GM18498 (cell line): ENCODE measurements around the gene MFAP4.

ENCODE experiments used
- ATAC-seq: cut with Tn5 transposase; IDR thresholded peaks from one replicate; pipeline ENCODE4 v1.9.1; 2021; ENCODE audit warnings: mild to moderate bottlenecking, moderate library complexity; ENCODE audit not compliant: unreplicated experiment

MFAP4 gene

DNA sequence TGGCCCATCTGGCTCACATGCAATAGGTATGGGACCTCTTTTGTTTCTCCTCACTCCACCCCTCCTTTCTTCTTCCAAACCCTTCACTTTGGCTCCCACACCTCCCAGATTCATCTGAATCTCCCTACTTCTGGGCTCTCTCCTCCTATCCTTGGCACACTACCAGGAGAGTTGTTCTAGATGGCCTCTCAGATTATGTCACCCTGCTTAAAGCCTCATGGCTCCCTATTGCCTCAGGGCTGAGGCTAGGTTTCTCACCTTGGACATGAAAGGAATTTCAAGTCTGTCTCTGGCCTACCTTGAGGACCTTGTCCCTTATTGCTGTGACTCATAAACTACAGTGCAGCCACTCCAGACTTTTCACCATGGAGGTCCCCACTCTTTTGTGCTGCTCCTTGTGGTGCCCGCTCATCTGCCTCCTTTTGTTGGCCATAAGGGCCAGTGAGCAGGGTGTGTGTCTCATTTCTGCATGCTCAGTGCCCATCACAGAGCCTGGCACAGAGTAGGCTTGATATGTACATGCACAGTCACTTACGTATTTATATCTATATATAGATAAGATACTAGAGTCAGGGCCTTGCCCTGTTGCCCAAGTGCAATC is 1.0 kb upstream of the MFAP4 start:
- no peak for ATAC-seq

DNA sequence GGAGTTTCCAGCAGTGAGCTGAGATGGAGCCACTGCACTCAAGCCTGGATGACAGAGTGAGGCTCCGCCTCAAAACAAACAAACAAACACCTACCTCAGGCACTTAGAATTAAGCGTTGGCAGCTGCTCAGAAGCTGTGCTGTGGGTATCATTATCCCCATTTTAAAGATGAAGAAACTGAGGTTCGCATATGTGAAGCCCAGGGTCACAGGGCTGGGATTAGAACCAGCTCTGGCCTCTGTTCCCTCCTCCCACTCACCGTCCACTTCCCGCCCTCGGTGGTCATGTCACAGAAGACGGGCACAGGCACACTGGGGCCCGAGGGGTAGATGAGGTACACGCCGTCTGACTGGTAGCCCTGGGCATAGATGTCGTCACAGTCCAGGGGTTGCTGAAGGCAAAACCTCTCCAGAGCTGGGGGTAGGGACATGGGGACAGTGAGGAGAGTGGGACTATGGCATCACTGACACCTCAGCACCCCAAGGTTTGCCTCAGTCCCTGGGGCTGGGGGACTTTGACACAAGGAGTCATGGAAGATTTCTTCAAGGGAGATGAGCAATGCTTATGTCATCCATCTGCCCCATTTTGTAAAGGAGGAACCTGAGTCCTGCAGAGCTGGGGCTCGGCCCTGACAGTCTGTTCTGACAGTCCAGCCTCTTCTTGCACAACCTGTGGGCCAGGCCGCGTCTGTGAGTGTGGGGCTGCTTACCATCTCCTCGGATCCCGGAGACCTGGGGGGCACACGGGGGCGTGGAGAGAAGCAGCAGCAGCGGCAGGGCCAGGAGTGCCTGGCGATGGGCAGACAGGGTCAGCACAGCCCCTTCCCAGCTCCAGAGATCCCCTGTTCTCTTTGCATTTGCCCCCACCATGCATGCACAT is 700 bp downstream of the MFAP4 start:
- ATAC-seq, result no peak

DNA sequence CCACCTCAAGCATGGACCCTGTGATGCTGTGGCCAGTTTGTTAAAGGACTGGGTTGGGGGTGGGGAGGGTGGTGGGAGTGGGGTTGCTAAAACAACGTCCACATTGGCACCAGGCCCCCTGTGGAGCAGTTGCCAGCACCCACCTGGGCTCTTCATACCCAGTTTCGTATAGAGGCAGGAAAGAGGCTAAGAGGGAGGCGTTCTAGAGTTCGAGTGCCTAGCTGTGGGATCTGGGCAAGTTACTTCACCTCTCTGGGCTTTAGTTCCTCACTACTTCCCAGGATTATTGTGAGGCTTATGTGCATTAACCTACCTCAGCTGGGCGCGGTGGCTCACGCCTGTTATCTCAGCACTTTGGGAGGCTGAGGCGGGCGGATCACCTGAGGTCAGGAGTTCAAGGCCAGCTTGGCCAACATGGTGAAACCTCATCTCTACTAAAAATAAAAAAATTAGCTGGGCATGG is 1.4 kb downstream of the MFAP4 start:
- ATAC-seq, result no peak

DNA sequence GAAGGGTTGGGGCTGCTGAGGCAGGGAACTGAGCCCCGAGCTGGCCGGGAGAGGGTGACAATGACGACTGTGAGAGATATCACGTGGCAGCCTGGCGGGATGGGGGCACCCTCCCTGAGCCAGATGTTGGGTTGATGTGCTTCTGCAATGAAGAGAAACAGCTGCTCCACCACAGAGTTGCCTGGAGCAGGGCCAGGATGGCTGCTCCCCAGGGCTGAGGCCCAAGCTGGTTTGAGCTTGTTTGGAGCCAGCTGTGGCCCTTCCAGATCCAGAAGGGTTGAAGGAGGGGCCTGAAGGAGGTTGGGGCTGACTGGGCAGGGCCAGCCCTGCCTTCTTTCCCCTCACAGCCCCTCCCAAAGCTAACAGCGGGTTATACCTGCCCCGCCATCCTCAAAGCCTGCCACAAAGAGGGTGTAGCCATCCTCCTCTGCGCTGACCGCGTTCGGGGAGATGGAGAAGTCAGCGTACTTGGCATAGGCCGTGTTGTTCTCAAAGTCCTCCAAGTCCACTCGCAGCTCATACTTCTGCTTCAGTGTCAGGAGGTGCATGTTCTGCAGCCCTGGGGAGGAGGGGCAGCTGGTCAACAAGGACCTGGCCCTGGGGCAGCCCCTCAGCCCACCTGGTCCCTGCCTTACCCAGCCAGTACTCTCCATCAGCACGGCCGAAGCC is 2.1 kb downstream of the MFAP4 start:
- ATAC-seq, result no peak

DNA sequence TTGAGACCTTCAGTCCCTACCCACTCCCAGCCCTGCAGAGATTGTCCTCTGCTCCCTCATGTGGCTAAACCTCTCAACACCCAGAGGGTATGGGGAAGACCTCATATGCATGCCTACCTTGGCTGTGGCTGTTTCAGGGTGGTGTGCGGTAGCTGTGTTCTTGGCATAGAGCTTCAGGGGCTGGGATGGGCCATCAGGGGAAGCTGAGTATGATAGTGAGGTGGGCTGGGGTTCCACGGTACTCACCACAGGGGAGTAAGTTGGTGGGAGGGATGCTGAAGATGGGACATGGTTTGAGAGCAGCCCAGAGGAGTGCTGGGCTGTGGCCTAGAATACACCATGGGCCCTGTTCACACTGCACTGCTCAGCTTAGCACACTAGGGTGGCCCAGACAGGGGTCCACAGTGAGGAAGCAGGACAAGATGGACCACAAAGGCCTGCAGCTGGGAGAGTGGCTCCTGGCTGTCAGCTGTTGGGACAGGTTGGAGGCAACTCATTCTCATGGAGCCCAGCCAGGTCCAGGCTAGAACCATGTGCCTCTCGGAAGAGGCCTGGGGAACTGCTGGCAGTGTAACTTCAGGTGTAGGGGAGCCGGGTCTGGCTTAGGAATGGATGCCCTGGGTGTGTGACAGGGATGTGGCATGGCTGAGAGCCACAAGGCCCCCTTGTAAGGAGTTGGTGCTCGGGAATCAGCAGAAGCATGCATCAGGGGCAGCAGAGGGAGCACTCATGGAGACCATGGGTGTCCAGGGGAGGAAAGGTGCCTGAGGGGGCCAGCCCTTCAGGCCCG is 3.1 kb downstream of the MFAP4 start:
- ATAC-seq, result no peak

DNA sequence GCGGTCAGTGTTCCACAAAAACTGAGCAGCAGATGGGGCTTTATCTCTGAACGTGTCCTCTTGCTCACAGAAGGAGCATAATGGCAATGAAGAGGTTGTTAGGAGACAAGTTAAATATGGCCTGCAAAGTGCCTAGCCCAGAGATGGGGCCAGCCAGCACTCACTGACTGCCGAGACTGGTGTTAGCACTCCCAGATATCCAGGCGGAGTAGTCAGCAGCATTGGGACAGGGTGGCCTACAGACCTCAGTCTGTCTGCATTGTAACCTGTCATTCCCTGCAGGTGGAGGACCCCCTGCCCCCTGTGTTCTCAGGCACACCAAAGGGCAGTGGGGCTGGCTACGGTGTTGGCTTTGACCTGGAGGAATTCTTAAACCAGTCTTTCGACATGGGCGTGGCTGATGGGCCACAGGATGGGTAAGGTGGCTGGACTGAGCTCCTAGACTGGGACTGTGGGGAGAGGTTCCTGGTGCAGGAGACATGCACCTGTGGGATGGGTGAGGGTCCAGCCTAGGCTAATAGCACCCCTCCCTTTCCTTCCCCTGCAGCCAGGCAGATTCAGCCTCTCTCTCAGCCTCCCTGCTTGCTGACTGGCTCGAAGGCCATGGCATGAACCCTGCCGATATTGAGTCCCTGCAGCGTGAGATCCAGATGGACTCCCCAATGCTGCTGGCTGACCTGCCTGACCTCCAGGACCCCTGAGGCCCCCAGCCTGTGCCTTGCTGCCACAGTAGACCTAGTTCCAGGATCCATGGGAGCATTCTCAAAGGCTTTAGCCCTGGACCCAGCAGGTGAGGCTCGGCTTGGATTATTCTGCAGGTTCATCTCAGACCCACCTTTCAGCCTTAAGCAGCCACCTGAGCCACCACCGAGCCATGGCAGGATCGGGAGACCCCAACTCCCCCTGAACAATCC is 4.2 kb downstream of the MFAP4 start:
- ATAC-seq, result no peak

DNA sequence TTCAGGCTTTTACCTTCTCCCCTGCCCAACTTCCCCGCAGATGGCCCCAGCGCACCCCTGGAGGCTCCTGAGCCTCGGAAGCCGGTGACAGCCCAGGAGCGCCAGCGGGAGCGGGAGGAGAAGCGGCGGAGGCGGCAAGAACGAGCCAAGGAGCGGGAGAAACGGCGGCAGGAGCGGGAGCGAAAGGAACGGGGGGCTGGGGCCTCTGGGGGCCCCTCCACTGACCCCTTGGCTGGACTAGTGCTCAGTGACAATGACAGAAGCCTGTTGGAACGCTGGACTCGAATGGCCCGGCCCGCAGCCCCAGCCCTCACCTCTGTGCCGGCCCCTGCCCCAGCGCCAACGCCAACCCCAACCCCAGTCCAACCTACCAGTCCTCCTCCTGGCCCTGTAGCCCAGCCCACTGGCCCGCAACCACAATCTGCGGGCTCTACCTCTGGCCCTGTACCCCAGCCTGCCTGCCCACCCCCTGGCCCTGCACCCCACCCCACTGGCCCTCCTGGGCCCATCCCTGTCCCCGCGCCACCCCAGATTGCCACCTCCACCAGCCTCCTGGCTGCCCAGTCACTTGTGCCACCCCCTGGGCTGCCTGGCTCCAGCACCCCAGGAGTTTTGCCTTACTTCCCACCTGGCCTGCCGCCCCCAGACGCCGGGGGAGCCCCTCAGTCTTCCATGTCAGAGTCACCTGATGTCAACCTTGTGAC is 5.1 kb downstream of the MFAP4 start:
- ATAC-seq, result no peak

DNA sequence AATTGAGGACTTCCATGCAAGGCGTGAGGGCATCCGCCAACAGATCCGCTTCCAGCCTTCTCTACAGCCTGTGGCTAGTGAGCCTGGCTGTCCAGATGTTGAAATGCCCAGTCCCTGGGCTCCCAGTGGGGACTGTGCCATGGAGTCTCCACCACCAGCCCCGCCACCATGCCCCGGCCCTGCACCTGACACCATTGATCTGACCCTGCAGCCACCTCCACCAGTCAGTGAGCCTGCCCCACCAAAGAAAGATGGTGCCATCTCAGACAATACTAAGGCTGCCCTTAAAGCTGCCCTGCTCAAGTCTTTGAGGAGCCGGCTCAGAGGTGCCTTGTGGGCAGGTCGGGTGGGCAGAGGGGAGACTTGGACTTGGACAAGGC is 5.6 kb downstream of the MFAP4 start:
- no peak for ATAC-seq

DNA sequence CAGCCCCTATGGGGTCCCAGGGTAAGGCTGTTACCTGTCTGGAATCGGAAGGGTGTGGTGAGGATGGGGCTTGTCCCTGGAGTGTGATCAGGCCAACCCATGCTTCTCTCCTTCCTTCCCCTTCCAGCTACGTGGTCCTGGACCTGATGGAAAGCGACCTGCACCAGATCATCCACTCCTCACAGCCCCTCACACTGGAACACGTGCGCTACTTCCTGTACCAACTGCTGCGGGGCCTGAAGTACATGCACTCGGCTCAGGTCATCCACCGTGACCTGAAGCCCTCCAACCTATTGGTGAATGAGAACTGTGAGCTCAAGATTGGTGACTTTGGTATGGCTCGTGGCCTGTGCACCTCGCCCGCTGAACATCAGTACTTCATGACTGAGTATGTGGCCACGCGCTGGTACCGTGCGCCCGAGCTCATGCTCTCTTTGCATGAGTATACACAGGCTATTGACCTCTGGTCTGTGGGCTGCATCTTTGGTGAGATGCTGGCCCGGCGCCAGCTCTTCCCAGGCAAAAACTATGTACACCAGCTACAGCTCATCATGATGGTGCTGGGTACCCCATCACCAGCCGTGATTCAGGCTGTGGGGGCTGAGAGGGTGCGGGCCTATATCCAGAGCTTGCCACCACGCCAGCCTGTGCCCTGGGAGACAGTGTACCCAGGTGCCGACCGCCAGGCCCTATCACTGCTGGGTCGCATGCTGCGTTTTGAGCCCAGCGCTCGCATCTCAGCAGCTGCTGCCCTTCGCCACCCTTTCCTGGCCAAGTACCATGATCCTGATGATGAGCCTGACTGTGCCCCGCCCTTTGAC is 6.3 kb downstream of the MFAP4 start:
- ATAC-seq, result no peak

DNA sequence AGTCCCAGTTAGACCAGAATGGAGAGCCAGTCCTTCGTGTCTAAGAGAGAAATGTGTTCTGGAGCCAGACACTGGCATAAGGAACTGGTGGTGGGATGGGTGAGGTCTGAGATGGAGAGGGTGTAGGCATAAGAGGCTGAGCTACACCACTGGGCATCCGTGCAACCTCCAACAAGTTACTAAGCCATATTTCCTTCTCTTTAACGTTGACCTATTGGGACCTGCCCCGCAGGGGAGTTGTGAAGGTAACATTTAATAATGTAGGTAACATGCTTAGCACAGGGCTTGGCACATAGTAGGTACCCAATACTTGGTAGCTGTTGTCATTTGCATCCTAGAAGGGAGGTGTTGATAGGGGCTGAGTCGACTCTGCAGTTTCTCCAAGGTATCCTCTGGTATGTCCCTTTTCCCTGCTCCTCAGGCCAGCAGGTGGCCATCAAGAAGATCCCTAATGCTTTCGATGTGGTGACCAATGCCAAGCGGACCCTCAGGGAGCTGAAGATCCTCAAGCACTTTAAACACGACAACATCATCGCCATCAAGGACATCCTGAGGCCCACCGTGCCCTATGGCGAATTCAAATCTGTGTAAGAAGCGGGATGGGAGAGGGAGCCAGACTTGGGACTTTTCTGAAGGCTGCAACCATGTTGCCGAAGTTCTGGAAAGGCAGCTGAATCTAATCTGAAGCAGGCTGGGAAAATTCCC is 7.5 kb downstream of the MFAP4 start:
- no peak for ATAC-seq

DNA sequence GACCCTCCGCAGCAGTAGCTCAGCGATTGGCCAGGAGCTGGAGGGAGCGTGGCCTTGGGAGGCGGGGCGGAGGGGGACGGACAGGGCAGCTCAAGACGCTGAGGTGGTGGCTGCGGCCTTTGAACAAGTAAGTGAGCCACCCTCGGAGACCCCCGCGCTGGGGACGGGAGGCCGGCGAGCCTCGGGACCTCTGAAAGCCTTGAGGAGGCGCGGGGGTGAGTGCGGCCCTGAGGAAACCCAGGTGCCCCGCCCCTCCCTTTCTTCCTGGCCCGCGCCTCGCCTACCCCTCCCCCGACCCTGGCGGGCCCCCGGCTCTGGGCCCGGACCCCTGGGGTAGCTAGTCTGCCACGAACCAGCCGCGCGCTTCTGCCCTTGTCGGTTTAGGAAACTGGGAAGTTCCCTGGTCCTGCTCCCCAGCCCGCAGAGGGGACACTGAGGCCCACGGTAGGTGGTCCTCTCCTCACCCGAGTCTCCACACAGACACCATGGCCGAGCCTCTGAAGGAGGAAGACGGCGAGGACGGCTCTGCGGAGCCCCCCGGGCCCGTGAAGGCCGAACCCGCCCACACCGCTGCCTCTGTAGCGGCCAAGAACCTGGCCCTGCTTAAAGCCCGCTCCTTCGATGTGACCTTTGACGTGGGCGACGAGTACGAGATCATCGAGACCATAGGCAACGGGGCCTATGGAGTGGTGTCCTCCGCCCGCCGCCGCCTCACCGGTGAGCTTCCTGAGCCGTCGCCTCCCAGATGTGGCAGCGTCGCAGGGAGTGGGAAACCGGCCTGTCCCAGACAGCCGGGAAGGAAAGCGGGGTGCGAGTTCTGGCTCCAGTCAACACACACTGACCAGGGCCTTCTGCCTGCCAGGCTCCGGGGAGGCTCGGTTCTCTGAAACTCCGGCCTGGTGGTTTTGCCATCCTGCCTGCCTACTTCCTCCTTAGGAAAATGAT is 8.3 kb downstream of the MFAP4 start, which contains the start of gene MAPK7:
Gene MAPK7 (plus strand): TSS at position 83 of the 945 bp plus-strand sequence. CDS start 403 bp downstream, at position 486.
- peak; percentile 13 for ATAC-seq

DNA sequence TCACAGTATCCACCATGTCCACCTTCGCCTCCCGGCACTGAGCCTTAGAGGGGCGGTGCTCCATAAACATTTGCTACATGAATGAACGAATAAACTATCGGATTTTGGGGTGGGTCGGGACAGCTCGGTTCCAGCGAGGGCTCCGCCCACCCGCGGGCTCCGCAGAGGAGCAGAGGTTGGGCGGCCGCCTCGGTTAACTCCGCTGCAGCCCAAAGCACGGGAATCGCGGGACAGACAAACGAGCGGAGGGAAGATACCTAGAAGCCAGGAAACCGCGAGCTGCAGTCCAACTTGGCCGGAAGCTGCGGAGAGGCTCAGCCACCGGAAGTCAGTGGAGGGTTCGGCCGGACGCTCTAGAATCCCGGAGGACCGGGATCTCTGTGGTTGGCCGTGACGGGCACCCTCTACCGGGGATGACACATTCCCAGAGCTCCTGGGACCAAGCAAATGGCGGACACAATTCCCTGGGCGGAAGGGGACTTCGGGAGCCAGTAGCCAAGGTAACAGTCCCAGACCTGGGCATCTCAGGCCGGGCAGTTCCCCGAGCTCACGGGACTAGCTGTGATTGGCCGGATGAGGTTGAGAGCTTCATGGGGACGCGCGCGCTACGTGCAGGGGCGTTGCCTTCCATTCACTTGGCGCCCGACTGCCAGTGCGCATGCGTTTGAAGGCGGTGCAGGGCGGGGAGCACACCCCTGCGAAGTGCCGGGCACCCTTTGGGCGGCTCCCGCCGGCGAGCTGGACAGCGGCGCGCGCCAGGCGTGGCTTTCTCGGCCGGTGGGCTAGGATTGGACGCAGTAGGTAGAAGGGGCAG is 9.2 kb downstream of the MFAP4 start:
- ATAC-seq, result peak; percentile 94

DNA sequence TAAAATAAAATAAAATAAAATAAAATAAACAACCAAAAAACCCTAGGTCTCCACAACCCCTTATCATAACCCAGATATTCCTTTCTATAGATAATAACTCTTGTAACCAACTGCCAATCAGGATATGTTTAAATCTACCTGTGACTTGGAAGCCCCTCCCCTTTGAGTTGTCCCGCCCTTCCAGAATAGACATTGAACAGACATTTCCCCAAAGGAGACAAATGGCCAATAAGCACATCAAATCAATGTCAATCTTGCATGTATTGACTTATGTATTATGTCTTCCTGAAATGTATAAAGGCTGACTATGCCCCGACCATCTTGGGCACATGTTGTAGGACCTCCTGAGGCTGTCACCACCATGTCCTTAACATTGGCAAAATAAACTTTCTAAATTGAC is 10.2 kb downstream of the MFAP4 start:
- no peak for ATAC-seq

DNA sequence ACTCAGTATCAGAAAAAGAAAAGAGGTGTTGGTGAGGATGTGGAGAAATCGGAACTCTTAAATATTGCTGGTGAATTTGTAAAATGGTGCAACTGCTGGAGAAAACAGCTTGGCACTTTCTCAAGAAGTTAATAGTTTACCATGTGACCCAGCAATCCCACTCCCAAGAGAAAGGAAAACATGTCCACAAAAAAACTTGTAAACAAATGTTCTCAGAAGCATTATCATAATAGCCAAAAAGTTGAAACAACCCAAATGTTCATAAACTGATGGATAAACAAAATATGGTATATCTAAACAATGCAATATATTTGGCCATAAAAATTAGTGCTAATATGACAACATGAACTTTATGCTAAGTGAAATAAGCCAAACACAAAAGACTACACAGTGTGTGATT is 11.3 kb downstream of the MFAP4 start:
- ATAC-seq, result no peak

DNA sequence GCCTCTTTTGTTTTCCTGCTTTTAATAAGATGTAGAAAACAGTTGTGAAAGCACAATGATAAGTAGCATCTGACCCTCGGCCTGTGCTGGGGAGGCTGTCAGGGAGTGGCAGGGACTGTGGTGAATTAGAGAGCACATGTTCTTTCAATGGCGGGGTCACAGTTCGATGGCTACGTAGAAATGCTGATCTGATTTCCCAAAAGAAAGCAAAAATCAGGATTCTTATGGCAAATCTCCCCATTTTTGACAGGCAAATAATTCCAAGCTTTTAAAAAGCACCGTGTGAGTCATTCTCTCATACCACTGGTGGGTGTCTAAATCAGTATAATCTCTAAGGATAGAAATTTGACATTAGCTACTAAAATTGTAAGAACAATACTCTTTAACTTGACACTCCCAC is 12.9 kb downstream of the MFAP4 start:
- no peak for ATAC-seq
